ENCODE measurements around the gene GPATCH4. TPM values are rescaled to one million over a fixed set of nuclear protein-coding genes. Genes with fewer than 3 reads are reported as not detected.

GPATCH4 gene
- total and polyA plus RNA-seq, 2 donors (not counting 1 experiment from before 2014, with no cell fraction given): 11.3 to 38.3 TPM

DNA sequence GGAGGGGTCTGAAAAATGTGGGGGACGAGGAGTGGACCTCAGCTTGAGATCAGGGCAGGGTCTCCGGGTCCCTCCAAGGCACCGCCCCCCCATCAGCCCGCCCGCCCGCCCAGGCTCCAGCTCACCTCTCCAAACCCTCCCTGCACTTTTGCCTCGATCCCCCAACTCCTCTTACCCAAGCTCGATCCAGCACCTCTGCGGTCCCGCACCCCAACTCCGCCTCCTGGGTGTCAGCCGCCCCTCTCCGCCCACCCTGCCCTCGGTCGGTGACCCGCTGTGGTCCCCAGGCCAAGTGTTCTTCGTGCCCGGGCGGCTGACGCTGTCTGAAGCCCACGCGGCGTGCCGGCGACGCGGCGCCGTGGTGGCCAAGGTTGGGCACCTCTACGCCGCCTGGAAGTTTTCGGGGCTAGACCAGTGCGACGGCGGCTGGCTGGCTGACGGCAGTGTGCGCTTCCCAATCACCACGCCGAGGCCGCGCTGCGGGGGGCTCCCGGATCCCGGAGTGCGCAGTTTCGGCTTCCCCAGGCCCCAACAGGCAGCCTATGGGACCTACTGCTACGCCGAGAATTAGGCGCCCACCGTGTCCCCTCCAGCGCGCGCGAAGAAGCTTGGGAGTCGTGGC, 23.6 kb upstream of the GPATCH4 start:
- no peaks in the 10 kb centered on the region for H3K36me3 ChIP-seq (replicated peaks in 1 of 2; ENCODE audit: control extremely low read depth in 1 of 2, control insufficient read depth in 1 of 2, extremely low read depth in 1 of 2, insufficient read depth in 2 of 2, low read length in 1 of 2)
- peak overlapping the region; percentile 83 for H3K4me2 ChIP-seq (replicated peaks; ENCODE audit: low read depth, low read length, poor library complexity, severe bottlenecking)
- H3K9me3 Mint-ChIP-seq (ENCODE audit: insufficient read depth): no peaks in the 10 kb centered on the region
- DNase-seq: peak; percentile 57
- WGBS (ENCODE audit: insufficient coverage): 5% methylated on average over 49 of the region's 55 CpGs
- peak overlapping the region; percentile 77 for H3K4me3 Mint-ChIP-seq
- no peak overlapping the region for H3K27ac Mint-ChIP-seq
- H3K4me1 ChIP-seq (ENCODE audit: control insufficient read depth in 2 of 2, insufficient read depth in 2 of 2, low read length in 2 of 2): peaks cover 22 to 26% of the 10 kb centered on the region in 2 donors
- ChIA-PET CTCF (interaction anchor here (0.6 to 12.9 kb wide), 28 partner anchors 7 to 861 kb away, joined by 3 to 173 read pairs (median 6); partner anchors contain the start of genes BCAN, CRABP2, NAXE and NES), POLR2A (no interaction called here)
- H2AFZ ChIP-seq (ENCODE audit: insufficient read depth, low read depth, low read length, poor library complexity, severe bottlenecking): peak overlapping the region; percentile 71
- H3K27me3 ChIP-seq (replicated peaks in 1 of 4; ENCODE audit: control extremely low read depth in 1 of 4, control insufficient read depth in 3 of 4, insufficient read depth in 4 of 4, low read length in 3 of 4): peaks cover 2 to 68% (median 30%) of the 10 kb centered on the region in 4 experiments
- H4K20me1 ChIP-seq (ENCODE audit: control insufficient read depth, insufficient read depth, low read length, poor library complexity, severe bottlenecking): no peaks in the 10 kb centered on the region
- no peak for TF ChIP-seq EZH2 (IDR thresholded peaks at IDR 0.05; ENCODE audit: borderline replicate concordance, insufficient read depth, low read depth, low read length, poor library complexity, severe bottlenecking)
- TF ChIP-seq, protein P1, sequence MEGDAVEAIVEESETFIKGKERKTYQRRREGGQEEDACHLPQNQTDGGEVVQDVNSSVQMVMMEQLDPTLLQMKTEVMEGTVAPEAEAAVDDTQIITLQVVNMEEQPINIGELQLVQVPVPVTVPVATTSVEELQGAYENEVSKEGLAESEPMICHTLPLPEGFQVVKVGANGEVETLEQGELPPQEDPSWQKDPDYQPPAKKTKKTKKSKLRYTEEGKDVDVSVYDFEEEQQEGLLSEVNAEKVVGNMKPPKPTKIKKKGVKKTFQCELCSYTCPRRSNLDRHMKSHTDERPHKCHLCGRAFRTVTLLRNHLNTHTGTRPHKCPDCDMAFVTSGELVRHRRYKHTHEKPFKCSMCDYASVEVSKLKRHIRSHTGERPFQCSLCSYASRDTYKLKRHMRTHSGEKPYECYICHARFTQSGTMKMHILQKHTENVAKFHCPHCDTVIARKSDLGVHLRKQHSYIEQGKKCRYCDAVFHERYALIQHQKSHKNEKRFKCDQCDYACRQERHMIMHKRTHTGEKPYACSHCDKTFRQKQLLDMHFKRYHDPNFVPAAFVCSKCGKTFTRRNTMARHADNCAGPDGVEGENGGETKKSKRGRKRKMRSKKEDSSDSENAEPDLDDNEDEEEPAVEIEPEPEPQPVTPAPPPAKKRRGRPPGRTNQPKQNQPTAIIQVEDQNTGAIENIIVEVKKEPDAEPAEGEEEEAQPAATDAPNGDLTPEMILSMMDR (IDR thresholded peaks at IDR 0.05): no peak
- intact Hi-C loops (cut with micrococcal nuclease): loop anchor here (1.0 to 2.0 kb wide), 2 partner anchors 32 to 266 kb away; no protein-coding TSS in a partner anchor
- peak overlapping the region in 4 of 5 experiments; percentile 19 to 50 (median 47) for H3K4me3 ChIP-seq (ENCODE audit: control extremely low read depth in 1 of 5, extremely low read depth in 1 of 5, insufficient read depth in 1 of 5, low read depth in 2 of 5, low read length in 4 of 5)
- peaks cover 53% of the 10 kb centered on the region for H3K27me3 Mint-ChIP-seq
- H3K9ac ChIP-seq (ENCODE audit: low read length): peak overlapping the region; percentile 54
- H3K9me3 ChIP-seq (ENCODE audit: control extremely low read depth in 1 of 3, control insufficient read depth in 2 of 3, insufficient read depth in 1 of 3, low read length in 2 of 3): peaks cover 0 to 6% (median 4%) of the 10 kb centered on the region in 3 donors
- no peak overlapping the region for H3K27ac ChIP-seq (ENCODE audit: low read length in 2 of 2)
- ATAC-seq (ENCODE audit: low read depth): peak; percentile 6
- peaks cover 15% of the 10 kb centered on the region for H3K4me1 Mint-ChIP-seq
- H3K79me2 ChIP-seq (ENCODE audit: control insufficient read depth, insufficient read depth, low read length): no peaks in the 10 kb centered on the region
